ENCODE data around the gene SARS1. TPM values are rescaled to one million over a fixed set of nuclear protein-coding genes. Genes with fewer than 3 reads are reported as not detected.

Gene SARS1
- total and polyA plus RNA-seq, 3 experiments from 2014 or later, result 157 to 195 (median 189) TPM

- Mint-ChIP-seq H3K4me3 (no peak overlapping the region), H3K27ac (peak overlapping the region in 1 of 8 donors; percentile 47)
- POLR2A ChIA-PET, result no interaction called here
Observed at GRCh38 chr1:109259674-109260557, 46.2 kb downstream of the SARS1 start.

GRCh38 chr1:109261006-109261405 is 47.3 kb downstream of the SARS1 start:
- ChIA-PET POLR2A (no interaction called here), CTCF (interaction anchor here (1.0 to 1.2 kb wide), 2 partner anchors 231 to 271 kb away, joined by 3 to 4 read pairs; no protein-coding TSS in a partner anchor)
- H3K27me3 Mint-ChIP-seq, result no peaks in the 10 kb centered on the region
- no peak overlapping the region for H3K4me3 Mint-ChIP-seq
- no peak overlapping the region for H3K4me3 ChIP-seq (ENCODE audit: low read length)
- H3K27ac ChIP-seq (ENCODE audit: low read depth, low read length), result no peak overlapping the region
- no peaks in the 10 kb centered on the region for H3K9me3 ChIP-seq (ENCODE audit: low read length)
- peaks cover 0 to 7% (median 2%) of the 10 kb centered on the region in 3 donors for H3K4me1 Mint-ChIP-seq
- H3K9me3 Mint-ChIP-seq, result no peaks in the 10 kb centered on the region
- H3K36me3 ChIP-seq (ENCODE audit: insufficient read depth, low read length), result no peaks in the 10 kb centered on the region
- H3K27me3 ChIP-seq (ENCODE audit: insufficient read depth, low read length, poor library complexity, severe bottlenecking), result no peaks in the 10 kb centered on the region
- no peak overlapping the region for H3K27ac Mint-ChIP-seq
- H3K4me1 ChIP-seq (ENCODE audit: insufficient read depth, low read length), result no peaks in the 10 kb centered on the region
- no peak for DNase-seq
- peaks cover 0 to 2% (median 0%) of the 10 kb centered on the region in 3 donors for H3K36me3 Mint-ChIP-seq

More at GRCh38 chr1:109259674-109260557, 46.2 kb downstream of the SARS1 start:
- no peaks in the 10 kb centered on the region for H3K9me3 Mint-ChIP-seq
- Histone ChIP-seq H3K27ac (ENCODE audit: low read depth, low read length) (no peak overlapping the region), H3K9me3 (ENCODE audit: low read length) (no peaks in the 10 kb centered on the region), H3K36me3 (ENCODE audit: insufficient read depth, low read length) (no peaks in the 10 kb centered on the region), H3K4me3 (ENCODE audit: low read length) (no peak overlapping the region), H3K4me1 (ENCODE audit: insufficient read depth, low read length) (no peaks in the 10 kb centered on the region), H3K27me3 (ENCODE audit: insufficient read depth, low read length, poor library complexity, severe bottlenecking) (no peaks in the 10 kb centered on the region)
- peaks cover 0 to 10% (median 2%) of the 10 kb centered on the region in 3 donors for H3K4me1 Mint-ChIP-seq
- H3K36me3 Mint-ChIP-seq, result peaks cover 0 to 2% (median 0%) of the 10 kb centered on the region in 3 donors
- CTCF ChIA-PET, result no interaction called here
- DNase-seq, result no peak
- H3K27me3 Mint-ChIP-seq, result no peaks in the 10 kb centered on the region

- no peaks in the 10 kb centered on the region for H3K4me1 ChIP-seq (ENCODE audit: insufficient read depth, low read length)
- no peak for DNase-seq
- H3K27ac ChIP-seq (ENCODE audit: low read depth, low read length), result no peak overlapping the region
- no peaks in the 10 kb centered on the region for H3K9me3 ChIP-seq (ENCODE audit: low read length)
- Mint-ChIP-seq H3K27ac (no peak overlapping the region), H3K27me3 (no peaks in the 10 kb centered on the region), H3K9me3 (no peaks in the 10 kb centered on the region), H3K4me1 (peaks cover 0 to 4% (median 2%) of the 10 kb centered on the region in 3 donors), H3K4me3 (no peak overlapping the region), H3K36me3 (peaks cover 0 to 2% (median 0%) of the 10 kb centered on the region in 3 donors)
- H3K36me3 ChIP-seq (ENCODE audit: insufficient read depth, low read length), result no peaks in the 10 kb centered on the region
- POLR2A ChIA-PET, result no interaction called here
- no peak overlapping the region for H3K4me3 ChIP-seq (ENCODE audit: low read length)
- H3K27me3 ChIP-seq (ENCODE audit: insufficient read depth, low read length, poor library complexity, severe bottlenecking), result no peaks in the 10 kb centered on the region
- CTCF ChIA-PET, result interaction anchor here (1.0 to 1.6 kb wide), 3 partner anchors 8 to 270 kb away, joined by 3 to 4 read pairs (median 4); no protein-coding TSS in a partner anchor
Observed at GRCh38 chr1:109261578-109261977, 47.9 kb downstream of the SARS1 start.

GRCh38 chr1:109262231-109263055 is 48.7 kb downstream of the SARS1 start:
- Mint-ChIP-seq H3K4me1 (peaks cover 0 to 4% (median 2%) of the 10 kb centered on the region in 3 donors), H3K9me3 (no peaks in the 10 kb centered on the region), H3K36me3 (peaks cover 0 to 2% (median 0%) of the 10 kb centered on the region in 3 donors), H3K27ac (no peak overlapping the region), H3K4me3 (no peak overlapping the region), H3K27me3 (peaks cover 0 to 2% of the 10 kb centered on the region in 2 donors)
- Histone ChIP-seq H3K27ac (ENCODE audit: low read depth, low read length) (no peak overlapping the region), H3K4me3 (ENCODE audit: low read length) (no peak overlapping the region), H3K9me3 (ENCODE audit: low read length) (no peaks in the 10 kb centered on the region), H3K4me1 (ENCODE audit: insufficient read depth, low read length) (no peaks in the 10 kb centered on the region), H3K36me3 (ENCODE audit: insufficient read depth, low read length) (no peaks in the 10 kb centered on the region), H3K27me3 (ENCODE audit: insufficient read depth, low read length, poor library complexity, severe bottlenecking) (no peaks in the 10 kb centered on the region)
- DNase-seq, result no peak
- POLR2A ChIA-PET, result no interaction called here
- CTCF ChIA-PET, result interaction anchor here (0.6 to 1.6 kb wide), 6 partner anchors 9 to 269 kb away, joined by 3 to 4 read pairs (median 4); no protein-coding TSS in a partner anchor

GRCh38 chr1:109263234-109263596 is 49.5 kb downstream of the SARS1 start:
- POLR2A ChIA-PET, result no interaction called here
- CTCF ChIA-PET, result interaction anchor here (0.6 to 1.6 kb wide), 6 partner anchors 9 to 257 kb away, joined by 3 to 4 read pairs (median 4); no protein-coding TSS in a partner anchor
- no peak overlapping the region for H3K4me3 Mint-ChIP-seq
- Histone ChIP-seq H3K9me3 (ENCODE audit: low read length) (no peaks in the 10 kb centered on the region), H3K4me3 (ENCODE audit: low read length) (no peak overlapping the region), H3K27ac (ENCODE audit: low read depth, low read length) (no peak overlapping the region), H3K4me1 (ENCODE audit: insufficient read depth, low read length) (no peaks in the 10 kb centered on the region), H3K27me3 (ENCODE audit: insufficient read depth, low read length, poor library complexity, severe bottlenecking) (no peaks in the 10 kb centered on the region), H3K36me3 (ENCODE audit: insufficient read depth, low read length) (no peaks in the 10 kb centered on the region)
- H3K4me1 Mint-ChIP-seq, result peaks cover 0 to 4% (median 2%) of the 10 kb centered on the region in 3 donors
- peaks cover 0 to 3% (median 0%) of the 10 kb centered on the region in 3 donors for H3K36me3 Mint-ChIP-seq
- no peak overlapping the region for H3K27ac Mint-ChIP-seq
- peaks cover 0 to 2% of the 10 kb centered on the region in 2 donors for H3K27me3 Mint-ChIP-seq
- no peak for DNase-seq
- H3K9me3 Mint-ChIP-seq, result no peaks in the 10 kb centered on the region

- Histone ChIP-seq H3K4me1 (ENCODE audit: insufficient read depth, low read length) (no peaks in the 10 kb centered on the region), H3K9me3 (ENCODE audit: low read length) (no peaks in the 10 kb centered on the region), H3K27me3 (ENCODE audit: insufficient read depth, low read length, poor library complexity, severe bottlenecking) (no peaks in the 10 kb centered on the region), H3K27ac (ENCODE audit: low read depth, low read length) (no peak overlapping the region), H3K4me3 (ENCODE audit: low read length) (no peak overlapping the region), H3K36me3 (ENCODE audit: insufficient read depth, low read length) (no peaks in the 10 kb centered on the region)
- Mint-ChIP-seq H3K27me3 (peaks cover 0 to 2% of the 10 kb centered on the region in 2 donors), H3K4me3 (no peak overlapping the region), H3K4me1 (peaks cover 0 to 4% (median 2%) of the 10 kb centered on the region in 3 donors), H3K27ac (peak overlapping the region in 2 of 8 donors; percentile 68 to 90), H3K9me3 (no peaks in the 10 kb centered on the region), H3K36me3 (peaks cover 0 to 4% (median 0%) of the 10 kb centered on the region in 3 donors)
- ChIA-PET CTCF (interaction anchor here (0.6 to 2.8 kb wide), 9 partner anchors 10 to 272 kb away, joined by 3 to 13 read pairs (median 4); partner anchors contain the start of gene SORT1), POLR2A (no interaction called here)
- DNase-seq, result peak; percentile 60 to 80 (median 67)
Observed at GRCh38 chr1:109263597-109264378, 50.1 kb downstream of the SARS1 start.

GRCh38 chr1:109264379-109264755 is 50.6 kb downstream of the SARS1 start:
- peaks cover 0 to 2% of the 10 kb centered on the region in 2 donors for H3K27me3 Mint-ChIP-seq
- Histone ChIP-seq H3K36me3 (ENCODE audit: insufficient read depth, low read length) (no peaks in the 10 kb centered on the region), H3K4me3 (ENCODE audit: low read length) (no peak overlapping the region), H3K27ac (ENCODE audit: low read depth, low read length) (no peak overlapping the region), H3K4me1 (ENCODE audit: insufficient read depth, low read length) (no peaks in the 10 kb centered on the region), H3K9me3 (ENCODE audit: low read length) (no peaks in the 10 kb centered on the region), H3K27me3 (ENCODE audit: insufficient read depth, low read length, poor library complexity, severe bottlenecking) (no peaks in the 10 kb centered on the region)
- H3K4me1 Mint-ChIP-seq, result peaks cover 0 to 4% (median 2%) of the 10 kb centered on the region in 3 donors
- no peaks in the 10 kb centered on the region for H3K9me3 Mint-ChIP-seq
- DNase-seq, result no peak
- ChIA-PET POLR2A (no interaction called here), CTCF (interaction anchor here (0.8 to 2.8 kb wide), 7 partner anchors 10 to 271 kb away, joined by 4 to 13 read pairs (median 4); partner anchors contain the start of gene SORT1)
- peaks cover 0 to 2% (median 0%) of the 10 kb centered on the region in 3 donors for H3K36me3 Mint-ChIP-seq
- no peak overlapping the region for H3K27ac Mint-ChIP-seq
- H3K4me3 Mint-ChIP-seq, result no peak overlapping the region

All from CD8-positive, alpha-beta memory T cell (primary cell).